HG03575 (cell line): Measurements from ENCODE around the gene NDUFS7.

ENCODE experiments used
- ATAC-seq: cut with Tn5 transposase; IDR thresholded peaks from one replicate; pipeline ENCODE4 v1.9.1; 2021; ENCODE audit not compliant: unreplicated experiment, insufficient number of reproducible peaks, low FRiP score; ENCODE audit errors: extremely low read depth

The NDUFS7 gene

GRCh38 chr19:1396019-1396767 lies 12.5 kb downstream of the NDUFS7 start:
- no peak for ATAC-seq

DNA sequence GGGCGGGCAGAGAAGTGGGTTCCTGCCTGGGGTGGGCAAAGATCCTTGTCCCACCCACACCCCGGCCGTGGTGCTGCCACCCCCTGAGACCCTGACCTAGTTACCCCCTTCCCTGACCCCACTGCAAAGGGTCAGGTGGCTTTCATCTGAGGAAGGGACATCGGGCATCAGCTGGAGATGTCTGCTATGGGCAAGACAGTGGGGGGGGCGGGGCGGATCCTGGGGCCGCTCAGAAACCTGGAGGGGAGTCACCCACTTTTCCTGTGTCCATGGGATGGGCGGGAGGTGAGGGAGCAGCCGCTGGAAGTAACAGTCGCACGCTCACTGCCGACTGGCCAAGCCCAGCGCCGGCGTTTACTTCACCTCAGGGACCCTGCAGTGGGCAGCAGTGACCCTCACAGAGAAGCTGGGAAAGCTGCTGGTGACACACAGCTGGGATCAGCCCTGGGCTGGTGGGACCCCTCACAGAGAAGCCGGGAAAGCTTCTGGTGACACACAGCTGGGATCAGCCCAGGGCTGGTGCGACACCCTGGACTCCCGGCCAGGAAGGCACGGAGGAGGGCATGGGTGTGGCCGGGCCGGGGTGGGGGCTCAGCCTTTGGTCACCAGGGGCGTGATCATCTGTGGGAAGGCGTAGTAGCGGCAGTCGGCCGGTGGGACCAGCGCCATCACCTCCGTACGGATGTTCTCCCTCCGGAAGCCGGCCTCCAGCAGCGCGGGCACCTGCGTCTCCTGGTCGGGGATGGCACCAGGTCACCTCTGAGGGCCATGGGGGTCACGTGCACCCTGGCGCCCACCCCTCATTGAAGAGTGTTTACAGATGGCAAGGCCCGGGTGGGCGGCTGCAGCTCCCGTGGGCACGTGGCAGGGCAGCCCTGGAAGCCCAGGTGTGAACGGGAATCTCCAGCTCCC lies 13.3 kb downstream of the NDUFS7 start:
- ATAC-seq, result no peak

GRCh38 chr19:1397838-1398237 lies 14.1 kb downstream of the NDUFS7 start:
- ATAC-seq, result no peak

DNA sequence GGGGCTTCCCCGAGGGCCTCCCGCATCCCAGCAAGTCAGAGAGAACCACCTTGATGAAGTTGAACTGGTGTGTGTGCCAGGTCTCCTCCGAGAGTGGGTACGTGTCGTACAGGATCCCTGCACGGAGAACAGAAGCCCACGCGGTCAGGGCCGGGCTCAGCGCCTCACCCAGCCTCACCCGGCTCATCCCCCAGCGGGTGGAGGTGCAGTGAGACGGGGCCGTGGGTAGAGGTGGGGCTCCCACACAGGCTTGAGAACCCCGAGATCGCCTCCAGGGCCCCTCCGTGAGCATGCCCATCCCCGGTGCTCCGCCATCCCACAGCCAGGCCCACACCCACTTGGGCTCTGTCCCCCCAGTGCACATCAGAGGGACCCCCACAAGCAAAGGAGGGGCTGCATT lies 15.4 kb downstream of the NDUFS7 start:
- no peak for ATAC-seq

DNA sequence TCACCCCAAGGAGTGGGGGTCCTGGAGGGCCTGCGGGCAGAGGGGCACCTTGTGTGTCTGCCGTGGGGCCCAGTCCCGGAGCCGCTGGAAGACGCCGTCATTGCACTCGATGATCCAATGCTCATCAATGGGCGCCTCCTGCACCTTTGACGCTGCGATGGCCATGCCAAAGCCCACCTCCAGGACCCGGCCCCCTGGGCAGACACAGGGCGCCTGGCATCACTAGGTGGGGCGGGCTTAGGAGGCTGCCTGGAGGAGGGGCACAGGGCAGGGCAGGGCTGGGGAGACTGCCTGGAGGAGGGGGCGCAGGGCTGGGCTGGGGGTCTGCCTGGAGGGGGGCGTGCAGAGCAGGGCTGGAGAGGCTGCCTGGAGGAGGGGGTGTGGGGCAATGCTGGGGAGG lies 16.0 kb downstream of the NDUFS7 start:
- no peak for ATAC-seq

DNA sequence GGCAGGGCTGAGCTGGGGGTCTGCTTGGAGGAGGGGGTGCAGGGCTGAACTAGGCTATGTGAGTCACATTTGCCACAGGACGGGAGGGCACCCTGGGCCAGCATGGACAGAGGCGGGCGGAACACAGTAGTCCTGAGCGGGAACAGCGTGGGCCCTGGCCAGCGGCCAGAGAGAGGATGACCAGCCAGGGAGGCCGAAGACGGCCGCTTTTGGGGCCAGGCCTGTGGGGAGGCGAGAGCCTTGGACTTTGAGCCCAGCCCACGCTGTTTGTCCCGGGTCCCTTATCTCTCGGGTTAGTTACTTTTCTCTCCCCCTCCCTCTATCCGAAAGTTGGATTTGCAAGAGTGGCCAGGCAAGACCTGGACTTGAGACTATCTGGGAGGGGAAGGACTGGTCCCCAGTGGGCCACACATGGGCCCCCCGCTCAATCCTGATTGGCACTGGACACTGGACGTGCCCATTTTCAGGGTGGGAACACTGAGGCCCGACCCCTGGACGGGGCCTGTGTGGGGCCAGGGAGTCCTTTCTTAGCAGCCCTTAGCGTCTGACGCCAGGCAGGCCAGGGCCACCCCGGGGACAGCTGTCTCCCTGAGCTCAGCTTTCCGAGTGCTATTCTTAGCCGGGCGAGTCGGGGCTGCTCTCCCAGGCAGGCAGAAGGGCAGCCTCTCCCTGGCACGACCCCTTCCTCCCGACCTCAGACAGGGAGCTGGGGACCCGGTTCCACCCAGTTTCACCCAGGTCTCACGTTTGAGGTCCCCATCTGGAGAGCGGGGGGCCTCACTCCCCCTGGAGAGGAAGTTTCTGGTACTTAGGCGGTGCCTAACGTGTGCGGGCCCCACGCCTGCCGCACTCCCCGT lies 16.8 kb downstream of the NDUFS7 start:
- no peak for ATAC-seq

DNA sequence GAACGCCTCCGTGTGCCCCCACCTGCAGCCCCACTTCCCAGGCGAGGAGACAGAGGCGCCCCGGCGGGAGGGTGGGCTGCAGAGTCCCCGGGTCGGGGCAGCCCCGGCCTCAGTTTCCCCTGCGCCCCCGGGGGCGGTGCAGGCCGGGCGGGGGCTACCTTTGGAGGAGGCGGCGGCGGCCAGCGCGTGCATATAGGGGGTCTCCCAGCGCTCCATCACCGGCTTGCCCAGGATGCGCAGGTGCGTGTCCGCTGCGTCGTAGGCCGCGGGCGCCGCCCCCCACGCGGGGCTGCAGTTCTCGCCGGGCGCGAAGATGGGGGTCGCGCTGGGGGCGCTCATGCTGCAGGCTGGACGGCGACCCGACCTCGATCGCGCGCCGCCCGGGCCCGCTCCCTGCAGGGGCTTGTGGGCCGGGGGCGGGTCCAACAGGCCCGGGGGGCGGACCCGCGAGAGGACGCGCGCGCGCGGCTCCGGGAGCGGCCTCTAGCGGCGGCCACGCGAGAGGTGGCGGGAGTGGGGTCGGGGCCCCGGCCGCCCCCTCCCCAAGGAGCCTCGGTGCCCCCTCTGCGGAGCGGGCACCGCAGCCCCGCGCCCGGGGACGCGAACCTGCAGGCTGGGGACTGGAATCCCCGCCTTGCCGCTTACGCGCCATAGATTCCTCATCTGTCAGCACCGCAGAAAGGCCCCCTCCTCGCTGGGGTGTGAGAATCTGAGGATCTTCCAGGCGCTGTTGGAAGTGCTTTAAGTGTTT lies 17.6 kb downstream of the NDUFS7 start, which contains the start of gene GAMT:
GAMT (minus strand) TSS at position 405 of the 751 bp plus-strand sequence; CDS start at position 339, 66 bp downstream.
- no peak for ATAC-seq

DNA sequence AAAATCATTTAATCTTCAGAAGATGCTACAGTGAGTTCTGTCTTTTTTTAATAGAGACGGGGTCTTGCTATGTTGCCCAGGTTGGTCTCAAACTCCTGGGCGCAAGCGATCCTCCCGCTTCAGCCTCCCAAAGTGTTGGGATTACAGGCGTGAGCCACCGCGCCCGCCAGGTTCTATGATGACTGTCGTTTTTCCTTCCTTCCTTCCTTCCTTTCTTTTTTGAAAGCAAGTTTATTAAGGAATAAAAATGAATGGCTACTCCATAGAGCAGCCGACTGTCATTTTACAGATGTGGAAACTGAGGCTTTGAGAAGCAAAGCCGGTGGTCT lies 18.1 kb downstream of the NDUFS7 start:
- no peak for ATAC-seq

- ATAC-seq, result no peak
Observed at GRCh38 chr19:1402411-1403070, 18.8 kb downstream of the NDUFS7 start.

GRCh38 chr19:1406774-1407527 lies 23.2 kb downstream of the NDUFS7 start:
- ATAC-seq, result no peak

DNA sequence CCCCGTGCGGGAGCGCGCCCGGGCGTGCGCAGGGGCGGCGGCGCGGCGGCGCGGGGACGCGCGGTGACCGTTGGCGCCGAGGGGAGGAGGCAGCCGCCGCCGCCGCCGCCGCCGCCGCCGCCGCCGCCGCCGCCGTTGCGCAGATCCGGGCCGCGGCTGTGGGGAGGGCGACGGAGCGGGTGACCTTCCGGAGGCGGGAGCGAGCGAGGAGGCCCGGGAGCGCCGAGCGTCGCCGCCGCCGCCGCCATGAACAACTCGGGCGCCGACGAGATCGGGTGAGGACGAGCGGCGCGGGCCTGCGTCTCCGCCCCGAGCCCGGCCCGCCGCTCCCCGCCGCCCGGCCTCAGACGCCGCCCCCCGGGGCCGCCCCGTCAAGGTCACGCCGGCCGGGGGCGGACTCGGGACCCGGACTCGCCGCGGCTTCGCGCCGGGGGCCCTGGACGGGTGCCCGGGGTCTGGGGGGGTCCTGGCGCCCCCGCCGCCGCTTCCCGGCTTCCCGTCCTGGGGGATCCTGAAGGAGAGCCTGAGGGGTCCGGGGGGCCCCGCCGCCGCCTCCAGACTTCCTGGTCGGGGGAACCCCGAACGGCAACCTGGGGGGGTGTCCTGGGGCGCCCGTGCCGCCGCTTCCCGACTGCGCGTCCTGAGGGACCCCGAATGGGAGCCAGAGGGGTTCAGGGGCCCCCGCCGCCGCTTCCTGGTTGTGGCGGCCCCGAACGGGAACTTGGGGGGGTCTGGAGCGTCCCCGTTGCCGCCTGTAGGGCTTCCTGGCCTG lies 24.0 kb downstream of the NDUFS7 start, which contains the start of gene DAZAP1:
DAZAP1 (plus strand) TSS at position 59 of the 772 bp plus-strand sequence; CDS start at position 247, 188 bp downstream.
- no peak for ATAC-seq

GRCh38 chr19:1408300-1409203 lies 24.8 kb downstream of the NDUFS7 start:
- no peak for ATAC-seq

DNA sequence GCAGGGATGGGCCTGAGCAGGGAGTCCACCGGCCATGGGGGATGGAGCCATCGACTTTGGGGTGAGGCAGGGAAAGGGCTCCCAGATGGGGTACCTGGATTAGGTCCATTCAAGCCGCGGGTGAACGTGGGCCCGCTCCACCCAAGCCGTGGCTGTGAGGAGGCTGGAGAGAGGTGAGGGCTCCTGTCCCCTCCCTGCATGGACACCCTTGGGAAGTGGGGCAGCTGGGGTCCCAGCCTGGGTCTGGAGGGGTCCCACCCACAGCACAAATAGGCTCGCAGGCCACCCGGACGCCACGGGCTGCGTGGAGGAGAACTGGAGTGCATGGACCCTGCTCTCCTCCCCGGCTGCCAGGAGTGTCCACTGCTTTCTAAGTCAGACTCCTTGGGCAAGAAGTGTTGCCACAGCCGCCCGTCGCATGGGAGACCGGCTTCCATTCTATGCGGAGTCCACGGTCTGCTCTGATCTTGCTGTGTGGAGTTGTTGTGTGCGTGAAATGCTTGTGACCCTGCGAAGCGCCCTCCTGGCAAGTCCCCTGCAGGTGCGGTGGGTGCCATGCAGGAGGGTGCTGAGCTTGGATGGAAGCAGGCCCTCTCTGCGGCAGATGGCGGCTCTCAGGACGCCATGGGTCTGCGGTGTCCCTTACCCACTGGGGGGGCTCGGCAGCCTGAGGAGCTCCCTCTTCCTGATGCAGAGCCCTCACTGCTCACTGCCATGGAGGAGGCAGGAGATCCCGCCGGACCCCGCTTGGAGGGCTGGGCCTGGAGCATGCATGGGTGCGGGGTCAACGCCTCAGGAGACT lies 25.7 kb downstream of the NDUFS7 start:
- ATAC-seq, result no peak

DNA sequence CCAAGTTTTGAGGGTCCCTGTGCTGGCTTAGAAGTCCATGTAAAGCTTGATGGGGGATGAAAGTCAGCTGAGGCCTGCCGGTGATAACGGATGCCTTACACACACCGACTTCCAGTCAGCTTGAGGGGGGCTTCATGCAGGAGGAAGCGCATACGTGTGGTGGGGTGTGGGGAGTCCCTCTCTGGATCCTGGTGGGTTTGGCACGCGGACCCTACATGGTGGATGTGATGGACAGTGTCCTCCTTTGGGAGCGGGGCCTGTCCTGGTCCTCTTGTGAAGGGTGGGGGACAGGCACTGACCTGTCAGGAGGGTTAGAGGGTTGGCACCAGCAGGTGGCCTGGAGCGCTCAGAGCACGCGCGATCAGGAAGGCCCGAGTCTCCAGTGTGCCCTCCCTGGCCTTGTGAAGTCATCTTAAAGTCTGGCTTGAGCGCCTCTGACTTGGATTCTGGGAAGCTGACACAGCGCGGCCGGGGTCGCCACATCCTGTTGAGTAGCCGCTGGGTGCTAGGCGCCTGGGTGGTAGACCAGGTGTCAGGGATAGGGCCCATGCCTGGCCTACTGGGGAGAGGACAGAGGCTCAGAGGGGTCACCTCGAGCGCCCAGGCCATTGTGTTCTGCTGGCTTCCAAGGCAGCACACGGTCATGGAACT lies 26.6 kb downstream of the NDUFS7 start:
- no peak for ATAC-seq

- no peak for ATAC-seq
Observed at GRCh38 chr19:1410789-1411188, 27.1 kb downstream of the NDUFS7 start.
